Keratinocyte (primary cell): Measurements from ENCODE around the gene PRKCA. TPM values are rescaled to one million over a fixed set of nuclear protein-coding genes. Genes with fewer than 3 reads are reported as not detected.

ENCODE experiments used
- DNase-seq: peaks from one replicate; pipeline ENCODE4 v3.0.0-alpha.2; 2011; ENCODE audit warnings: low read depth, missing footprints, low spot score
- FAIRE-seq: peaks from 2 replicates; lab custom pipeline; 2011; peaks lifted over from hg19 to GRCh38; lab: Jason Lieb, UNC
- H2AFZ ChIP-seq: 2 replicates; pipeline ENCODE4 v1.6.0; 2012; ENCODE audit warnings: low read length, control low read depth, inconsistent platforms; ENCODE audit not compliant: control insufficient read depth
- H3K27ac ChIP-seq: 2 replicates; pipeline ENCODE4 v1.5.1; 2011; ENCODE audit warnings: low read length; ENCODE audit not compliant: control insufficient read depth, insufficient read depth
- H3K27me3 ChIP-seq: 3 replicates; pipeline ENCODE4 v1.6.0; 2011; ENCODE audit warnings: low read length; ENCODE audit not compliant: control insufficient read depth, insufficient read depth; ENCODE audit errors: extremely low read depth
- H3K36me3 ChIP-seq, 2 experiments: 2 replicates in 1 of 2; 3 replicates in 1 of 2; pipeline ENCODE4 v1.5.1; 2011; ENCODE audit warnings: low read length in 2 of 2, mild to moderate bottlenecking in 1 of 2; ENCODE audit not compliant: control insufficient read depth in 2 of 2, insufficient read depth in 2 of 2; ENCODE audit errors: extremely low read depth in 1 of 2
- H3K4me1 ChIP-seq: 3 replicates; pipeline ENCODE4 v1.5.1; 2011; ENCODE audit warnings: low read length; ENCODE audit not compliant: control insufficient read depth, insufficient read depth; ENCODE audit errors: extremely low read depth
- H3K4me2 ChIP-seq: 3 replicates; pipeline ENCODE4 v1.6.0; 2011; ENCODE audit warnings: low read depth, low read length; ENCODE audit not compliant: control insufficient read depth, insufficient read depth; ENCODE audit errors: extremely low read depth
- H3K4me3 ChIP-seq, 3 experiments: fragments of 200-600 bp in 1 of 3; sonication (generic) in 1 of 3; 2 replicates in 2 of 3; 3 replicates in 1 of 3; pipeline ENCODE4 v1.5.1; 2011 to 2016; ENCODE audit warnings: low read length in 3 of 3, mild to moderate bottlenecking in 3 of 3, control low read depth in 2 of 3, inconsistent platforms in 1 of 3, low read depth in 1 of 3, mixed read lengths in 1 of 3, mixed run types in 1 of 3, moderate library complexity in 1 of 3; ENCODE audit not compliant: control insufficient read depth in 2 of 3, insufficient read depth in 2 of 3; ENCODE audit errors: extremely low read depth in 1 of 3
- H3K79me2 ChIP-seq: 2 replicates; pipeline ENCODE4 v1.6.0; 2012; ENCODE audit warnings: low read length; ENCODE audit not compliant: control insufficient read depth, insufficient read depth
- H3K9ac ChIP-seq: 3 replicates; pipeline ENCODE4 v1.6.0; 2011; ENCODE audit warnings: low read length; ENCODE audit not compliant: control insufficient read depth, insufficient read depth; ENCODE audit errors: extremely low read depth
- H3K9me1 ChIP-seq: 3 replicates; pipeline ENCODE4 v1.6.0; 2011; ENCODE audit warnings: low read length; ENCODE audit not compliant: control insufficient read depth, insufficient read depth; ENCODE audit errors: extremely low read depth
- H3K9me3 ChIP-seq: 2 replicates; pipeline ENCODE4 v1.5.1; 2012; ENCODE audit warnings: low read depth, low read length; ENCODE audit not compliant: control insufficient read depth
- H4K20me1 ChIP-seq: 3 replicates; pipeline ENCODE4 v1.6.0; 2011; ENCODE audit warnings: low read length; ENCODE audit not compliant: control insufficient read depth, insufficient read depth; ENCODE audit errors: extremely low read depth
- EZH2 ChIP-seq: IDR thresholded peaks from one replicate; pipeline ENCODE4 v1.6.1; 2012; ENCODE audit warnings: inconsistent platforms, mild to moderate bottlenecking, low read length, moderate library complexity
- dilution Hi-C: fragments of 300-500 bp; cut with MboI; formaldehyde crosslinking; loops from one replicate; pipeline ENCODE4 v1.7.0; 2020; ENCODE audit warnings: low sequenced_read_pairs; ENCODE audit not compliant: extremely low pct_ligation_motif_present
- polyA plus RNA-seq, 5 experiments: library from polyadenylated mRNA; depleted of rRNA in 3 of 5; stranded (reverse) in 3 of 5; stranded (forward) in 1 of 5; unstranded in 1 of 5; fragments of >200 nt; gene quantifications; 1 replicate in 1 of 5; 2 replicates in 3 of 5; 3 replicates in 1 of 5; pipeline versions ENCODE4 v1.2.1 to v1.2.3, GENCODE V29; 2011 to 2012; ENCODE audit warnings: missing spikeins in 2 of 5, low read depth in 1 of 5, low replicate concordance in 1 of 5
- TF ChIP-seq, protein P1 (sequence below), 3 experiments: IDR thresholded peaks in 1 of 3; conservative IDR thresholded peaks in 1 of 3; optimal IDR thresholded peaks in 1 of 3; 2 replicates in 2 of 3; 3 replicates in 1 of 3; pipeline versions ENCODE3 to v1.5.1; 2011; ENCODE audit warnings: low read length in 3 of 3, mild to moderate bottlenecking in 3 of 3, moderate library complexity in 2 of 3, control low read depth in 1 of 3, inconsistent platforms in 1 of 3; ENCODE audit not compliant: insufficient read depth in 2 of 3; ENCODE audit errors: extremely low read depth in 1 of 3

The PRKCA gene
- polyA plus RNA-seq, 1 donor (not counting 4 experiments of a cell fraction or from before 2014, with no cell fraction given) = 3.6 TPM

GRCh38 chr17:66493283-66494019, 191.0 kb downstream of the PRKCA start:
- Histone ChIP-seq H2AFZ (no peak overlapping the region), H3K79me2 (no peaks in the 10 kb centered on the region), H3K4me1 (peaks cover 17% of the 10 kb centered on the region), H3K4me3 (no peak overlapping the region), H3K36me3 (no peaks in the 10 kb centered on the region), H3K4me2 (peak overlapping the region; percentile 62), H4K20me1 (no peaks in the 10 kb centered on the region), H3K9me3 (no peaks in the 10 kb centered on the region), H3K27me3 (no peaks in the 10 kb centered on the region), H3K9ac (no peak overlapping the region), H3K9me1 (peaks cover 3% of the 10 kb centered on the region), H3K27ac (peak overlapping the region; percentile 55)
- dilution Hi-C loops = no loop called here
- DNase-seq = no peak
- TF ChIP-seq EZH2 = no peak
- TF ChIP-seq, protein P1, sequence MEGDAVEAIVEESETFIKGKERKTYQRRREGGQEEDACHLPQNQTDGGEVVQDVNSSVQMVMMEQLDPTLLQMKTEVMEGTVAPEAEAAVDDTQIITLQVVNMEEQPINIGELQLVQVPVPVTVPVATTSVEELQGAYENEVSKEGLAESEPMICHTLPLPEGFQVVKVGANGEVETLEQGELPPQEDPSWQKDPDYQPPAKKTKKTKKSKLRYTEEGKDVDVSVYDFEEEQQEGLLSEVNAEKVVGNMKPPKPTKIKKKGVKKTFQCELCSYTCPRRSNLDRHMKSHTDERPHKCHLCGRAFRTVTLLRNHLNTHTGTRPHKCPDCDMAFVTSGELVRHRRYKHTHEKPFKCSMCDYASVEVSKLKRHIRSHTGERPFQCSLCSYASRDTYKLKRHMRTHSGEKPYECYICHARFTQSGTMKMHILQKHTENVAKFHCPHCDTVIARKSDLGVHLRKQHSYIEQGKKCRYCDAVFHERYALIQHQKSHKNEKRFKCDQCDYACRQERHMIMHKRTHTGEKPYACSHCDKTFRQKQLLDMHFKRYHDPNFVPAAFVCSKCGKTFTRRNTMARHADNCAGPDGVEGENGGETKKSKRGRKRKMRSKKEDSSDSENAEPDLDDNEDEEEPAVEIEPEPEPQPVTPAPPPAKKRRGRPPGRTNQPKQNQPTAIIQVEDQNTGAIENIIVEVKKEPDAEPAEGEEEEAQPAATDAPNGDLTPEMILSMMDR (optimal IDR thresholded peaks at IDR 0.05 in 1 of 3, IDR thresholded peaks at IDR 0.05 in 1 of 3, conservative IDR thresholded peaks at IDR 0.05 in 1 of 3; ENCODE audit: extremely low read depth in 1 of 3, insufficient read depth in 2 of 3, low read length in 3 of 3) = no peak
- peak; percentile 5 for FAIRE-seq

DNA sequence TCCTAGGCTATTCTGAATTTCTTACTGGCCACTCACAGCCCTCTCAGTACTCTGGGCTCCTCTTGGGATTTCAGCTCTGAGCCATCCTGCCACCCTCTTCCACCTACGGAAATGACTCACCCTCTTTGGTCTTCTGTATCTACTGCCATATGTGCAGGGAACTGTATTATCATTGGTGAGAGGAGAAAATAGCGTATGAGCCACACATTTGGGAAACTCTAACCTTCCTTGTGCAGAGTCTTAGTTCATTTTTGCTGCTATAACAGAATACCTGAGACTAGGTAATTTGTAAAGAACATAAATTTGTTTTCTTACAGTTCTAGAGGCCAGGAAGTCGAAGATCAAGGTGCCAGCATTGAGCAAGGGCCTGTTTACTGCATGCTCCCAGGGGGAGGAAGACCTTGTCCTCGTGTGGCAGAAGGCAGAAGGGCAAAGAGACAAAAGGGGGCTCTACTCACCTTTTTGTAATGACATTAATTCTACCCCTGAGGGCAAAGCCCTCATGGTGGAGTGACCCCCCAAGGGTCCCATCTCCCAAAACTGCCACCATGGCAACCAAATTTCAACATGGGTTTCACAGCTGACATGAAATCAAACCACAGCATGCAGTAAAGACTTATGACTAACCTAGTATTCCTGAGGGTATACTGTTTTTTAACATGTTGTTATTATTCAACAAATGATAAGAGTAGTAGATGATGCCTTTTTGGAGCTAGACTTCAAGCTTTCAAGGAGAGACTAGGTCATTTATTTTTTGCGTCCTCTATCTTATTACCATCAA, 191.8 kb downstream of the PRKCA start:
- Histone ChIP-seq H4K20me1 (no peaks in the 10 kb centered on the region), H3K79me2 (no peaks in the 10 kb centered on the region), H3K4me1 (peaks cover 17% of the 10 kb centered on the region), H3K36me3 (no peaks in the 10 kb centered on the region), H3K27ac (peak overlapping the region; percentile 55), H3K4me2 (peak overlapping the region; percentile 62), H3K9me3 (no peaks in the 10 kb centered on the region), H3K4me3 (no peak overlapping the region), H3K9me1 (peaks cover 3% of the 10 kb centered on the region), H3K9ac (no peak overlapping the region), H2AFZ (no peak overlapping the region), H3K27me3 (no peaks in the 10 kb centered on the region)
- no peak for DNase-seq
- dilution Hi-C loops = no loop called here
- TF ChIP-seq, protein P1 (optimal IDR thresholded peaks at IDR 0.05 in 1 of 3, IDR thresholded peaks at IDR 0.05 in 1 of 3, conservative IDR thresholded peaks at IDR 0.05 in 1 of 3; ENCODE audit: extremely low read depth in 1 of 3, insufficient read depth in 2 of 3, low read length in 3 of 3) = no peak
- TF ChIP-seq EZH2 = no peak
- FAIRE-seq = peak; percentile 52
